HepG2 (cell line): ENCODE results near the gene UGT1A8. TPM values are rescaled to one million over a fixed set of nuclear protein-coding genes. Genes with fewer than 3 reads are reported as not detected.

Source experiments
- ARHGAP35 ChIP-seq: sonication (generic); formaldehyde crosslinking; IDR thresholded peaks from 2 replicates; pipeline ENCODE4 v1.9.0; 2022; ENCODE audit warnings: mild to moderate bottlenecking, inconsistent platforms, moderate library complexity, missing genetic modification reagents, borderline replicate concordance
- ATF7-NPFF ChIP-seq: sonication (generic); formaldehyde crosslinking; IDR thresholded peaks from 2 replicates; pipeline ENCODE4 v1.8.1; 2023; ENCODE audit warnings: mild to moderate bottlenecking, low read depth, missing genetic modification reagents, moderate library complexity
- DNMT3B ChIP-seq: conservative IDR thresholded peaks from 2 replicates; pipeline ENCODE4 v1.6.1; 2016; ENCODE audit warnings: missing biosample characterization, control low read depth
- GLMP ChIP-seq: sonication (generic); formaldehyde crosslinking; IDR thresholded peaks from 2 replicates; pipeline ENCODE4 v1.9.0; 2021; ENCODE audit warnings: missing genetic modification reagents, mild to moderate bottlenecking, borderline replicate concordance
- KDM2A ChIP-seq: sonication (generic); formaldehyde crosslinking; IDR thresholded peaks from 2 replicates; pipeline ENCODE4 v1.4.0; 2020; ENCODE audit warnings: low read depth, missing genetic modification reagents, borderline replicate concordance
- KDM4B ChIP-seq: sonication (generic); formaldehyde crosslinking; IDR thresholded peaks from 2 replicates; pipeline ENCODE4 v1.4.0; 2020; ENCODE audit warnings: missing genetic modification reagents
- MLX ChIP-seq: IDR thresholded peaks from 2 replicates; pipeline ENCODE4 v1.6.1; 2016
- NAIF1 ChIP-seq: sonication (generic); formaldehyde crosslinking; IDR thresholded peaks from 2 replicates; pipeline ENCODE4 v1.5.0; 2020; ENCODE audit warnings: mild to moderate bottlenecking, missing genetic modification reagents, borderline replicate concordance
- SALL2 ChIP-seq: sonication (generic); formaldehyde crosslinking; IDR thresholded peaks from 2 replicates; pipeline ENCODE4 v1.8.1; 2023; ENCODE audit warnings: mild to moderate bottlenecking, missing genetic modification reagents, inconsistent platforms
- TCF7L2 ChIP-seq: IDR thresholded peaks from 2 replicates; pipeline ENCODE4 v1.6.1; 2011; ENCODE audit warnings: mild to moderate bottlenecking, low read depth, low read length, moderate library complexity
- TRIM22 ChIP-seq: fragments of 450-650 bp; IDR thresholded peaks from 2 replicates; pipeline ENCODE4 v1.6.1; 2017
- ZBTB37 ChIP-seq: sonication (generic); formaldehyde crosslinking; IDR thresholded peaks from 2 replicates; pipeline ENCODE4 v1.4.0; 2020; ENCODE audit warnings: mild to moderate bottlenecking, missing genetic modification reagents
- ZBTB7A ChIP-seq: sonication (generic); formaldehyde crosslinking; IDR thresholded peaks from 2 replicates; pipeline ENCODE4 v1.8.0; 2022; ENCODE audit warnings: mild to moderate bottlenecking, missing genetic modification reagents
- ZMYM2 ChIP-seq: sonication (generic); formaldehyde crosslinking; IDR thresholded peaks from 2 replicates; pipeline ENCODE4 v1.8.0; 2022; ENCODE audit warnings: mild to moderate bottlenecking, missing genetic modification reagents
- ZNF329 ChIP-seq: sonication (generic); formaldehyde crosslinking; IDR thresholded peaks from 2 replicates; pipeline ENCODE4 v1.9.0; 2021; ENCODE audit warnings: low read depth, mild to moderate bottlenecking, missing genetic modification reagents
- ZNF44 ChIP-seq: sonication (generic); formaldehyde crosslinking; IDR thresholded peaks from 2 replicates; pipeline ENCODE4 v1.5.1; 2020; ENCODE audit warnings: mild to moderate bottlenecking, missing genetic modification reagents
- ZNF768 ChIP-seq: sonication (generic); formaldehyde crosslinking; IDR thresholded peaks from 2 replicates; pipeline ENCODE4 v1.4.0; 2020; ENCODE audit warnings: missing genetic modification reagents
- ZSCAN21 ChIP-seq: sonication (generic); formaldehyde crosslinking; IDR thresholded peaks from 2 replicates; pipeline ENCODE4 v1.8.0; 2022; ENCODE audit warnings: mild to moderate bottlenecking, missing genetic modification reagents, moderate library complexity, borderline replicate concordance
- polyA plus RNA-seq, 8 experiments: library from polyadenylated mRNA; depleted of rRNA in 3 of 8; stranded (reverse) in 7 of 8; unstranded in 1 of 8; fragments of >200 nt; fragmentation: Illumina TruSeq in 4 of 8; extraction: Trizol in 4 of 8; gene quantifications; 2 replicates each; pipeline versions ENCODE4 v1.2.1 to v1.2.3, GENCODE V29; 2011 to 2016; ENCODE audit warnings: low read depth in 4 of 8, missing spikeins in 1 of 8, mixed read lengths in 1 of 8; ENCODE audit not compliant: insufficient read depth in 1 of 8
- total RNA-seq, 5 experiments: library from RNA; depleted of rRNA; stranded (reverse); fragments of >200 nt; fragmentation: Illumina TruSeq; extraction: Trizol; gene quantifications; 2 replicates each; pipeline ENCODE4 v1.2.3, GENCODE V29; 2016; ENCODE audit warnings: low read depth in 1 of 5
- TF ChIP-seq, protein P1 (sequence below), 2 experiments: IDR thresholded peaks; 2 replicates each; pipeline ENCODE4 v1.6.1; 2011 to 2012; ENCODE audit warnings: low read length in 2 of 2, borderline replicate concordance in 1 of 2, low read depth in 1 of 2, mild to moderate bottlenecking in 1 of 2, moderate library complexity in 1 of 2
- TF ChIP-seq, protein P2 (sequence below): IDR thresholded peaks from 2 replicates; pipeline ENCODE4 v1.6.1; 2016; ENCODE audit warnings: mild to moderate bottlenecking

The UGT1A8 gene
- total and polyA plus RNA-seq, 2 of the 13 experiments (the other 11 are each of a cell fraction or from before 2014, with no cell fraction given), result not detected

- TF ChIP-seq MLX (peak; percentile 84), DNMT3B (peak; percentile 91; the same call in 1 of the 2 replicates), ATF7-NPFF (CRISPR knock-in tag) (peak; percentile 68; the same call in 1 of the 2 replicates), ZBTB7A (no peak; the same call in 1 of the 2 replicates), KDM2A (CRISPR knock-in tag) (no peak), SALL2 (CRISPR knock-in tag) (no peak; the same call in 1 of the 2 replicates), KDM4B (CRISPR knock-in tag) (no peak), ZNF44 (CRISPR knock-in tag) (no peak), ZSCAN21 (CRISPR knock-in tag) (no peak), TRIM22 (no peak), TCF7L2 (peak; percentile 87), GLMP (CRISPR knock-in tag) (no peak), ZBTB37 (CRISPR knock-in tag) (no peak), ZNF329 (CRISPR knock-in tag) (0 out of 2 replicates have a peak, but pooled peaks have one; percentile 37), ZMYM2 (CRISPR knock-in tag) (peak; percentile 69), ZNF768 (CRISPR knock-in tag) (no peak), NAIF1 (CRISPR knock-in tag) (no peak), ARHGAP35 (CRISPR knock-in tag) (no peak)
- TF ChIP-seq, protein P1, sequence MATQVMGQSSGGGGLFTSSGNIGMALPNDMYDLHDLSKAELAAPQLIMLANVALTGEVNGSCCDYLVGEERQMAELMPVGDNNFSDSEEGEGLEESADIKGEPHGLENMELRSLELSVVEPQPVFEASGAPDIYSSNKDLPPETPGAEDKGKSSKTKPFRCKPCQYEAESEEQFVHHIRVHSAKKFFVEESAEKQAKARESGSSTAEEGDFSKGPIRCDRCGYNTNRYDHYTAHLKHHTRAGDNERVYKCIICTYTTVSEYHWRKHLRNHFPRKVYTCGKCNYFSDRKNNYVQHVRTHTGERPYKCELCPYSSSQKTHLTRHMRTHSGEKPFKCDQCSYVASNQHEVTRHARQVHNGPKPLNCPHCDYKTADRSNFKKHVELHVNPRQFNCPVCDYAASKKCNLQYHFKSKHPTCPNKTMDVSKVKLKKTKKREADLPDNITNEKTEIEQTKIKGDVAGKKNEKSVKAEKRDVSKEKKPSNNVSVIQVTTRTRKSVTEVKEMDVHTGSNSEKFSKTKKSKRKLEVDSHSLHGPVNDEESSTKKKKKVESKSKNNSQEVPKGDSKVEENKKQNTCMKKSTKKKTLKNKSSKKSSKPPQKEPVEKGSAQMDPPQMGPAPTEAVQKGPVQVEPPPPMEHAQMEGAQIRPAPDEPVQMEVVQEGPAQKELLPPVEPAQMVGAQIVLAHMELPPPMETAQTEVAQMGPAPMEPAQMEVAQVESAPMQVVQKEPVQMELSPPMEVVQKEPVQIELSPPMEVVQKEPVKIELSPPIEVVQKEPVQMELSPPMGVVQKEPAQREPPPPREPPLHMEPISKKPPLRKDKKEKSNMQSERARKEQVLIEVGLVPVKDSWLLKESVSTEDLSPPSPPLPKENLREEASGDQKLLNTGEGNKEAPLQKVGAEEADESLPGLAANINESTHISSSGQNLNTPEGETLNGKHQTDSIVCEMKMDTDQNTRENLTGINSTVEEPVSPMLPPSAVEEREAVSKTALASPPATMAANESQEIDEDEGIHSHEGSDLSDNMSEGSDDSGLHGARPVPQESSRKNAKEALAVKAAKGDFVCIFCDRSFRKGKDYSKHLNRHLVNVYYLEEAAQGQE (IDR thresholded peaks at IDR 0.05; ENCODE audit: borderline replicate concordance in 1 of 2, low read depth in 1 of 2, low read length in 2 of 2), result peak in 1 of 2 experiments; percentile 87; a peak in 2 of 4 replicates
- TF ChIP-seq, protein P2, sequence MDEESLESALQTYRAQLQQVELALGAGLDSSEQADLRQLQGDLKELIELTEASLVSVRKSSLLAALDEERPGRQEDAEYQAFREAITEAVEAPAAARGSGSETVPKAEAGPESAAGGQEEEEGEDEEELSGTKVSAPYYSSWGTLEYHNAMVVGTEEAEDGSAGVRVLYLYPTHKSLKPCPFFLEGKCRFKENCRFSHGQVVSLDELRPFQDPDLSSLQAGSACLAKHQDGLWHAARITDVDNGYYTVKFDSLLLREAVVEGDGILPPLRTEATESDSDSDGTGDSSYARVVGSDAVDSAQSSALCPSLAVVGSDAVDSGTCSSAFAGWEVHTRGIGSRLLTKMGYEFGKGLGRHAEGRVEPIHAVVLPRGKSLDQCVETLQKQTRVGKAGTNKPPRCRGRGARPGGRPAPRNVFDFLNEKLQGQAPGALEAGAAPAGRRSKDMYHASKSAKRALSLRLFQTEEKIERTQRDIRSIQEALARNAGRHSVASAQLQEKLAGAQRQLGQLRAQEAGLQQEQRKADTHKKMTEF (CRISPR knock-in tag), result peak; percentile 98
These were observed 127.8 kb downstream of the UGT1A8 start (continued) for GRCh38 chr2:233745073-233745755.
